Heart left ventricle (tissue), 16 donors: Measurements from ENCODE around the gene CEP112. TPM values are rescaled to one million over a fixed set of nuclear protein-coding genes. Genes with fewer than 3 reads are reported as not detected.

Experiments
- ATAC-seq, 4 donors: fragments of 200-7000 bp; cut with Tn5 transposase; one replicate each; pipeline ENCODE4 v1.9.1; 2020 to 2022; ENCODE audit warnings: moderate library complexity in 4 of 4, mild to moderate bottlenecking in 3 of 4, moderate number of reproducible peaks in 1 of 4
- DNase-seq, 5 donors: peaks; one replicate each; pipeline ENCODE4 v3.0.0-alpha.2; 2020
- H3K27ac ChIP-seq, 12 donors: fragments of 200-600 bp; sonication (generic) in 4 of 12; one replicate each; pipeline versions ENCODE4 v1.5.0 to v1.8.0; 2016 to 2022; ENCODE audit warnings: mild to moderate bottlenecking in 2 of 12
- H3K27me3 ChIP-seq, 9 donors: fragments of 200-600 bp; sonication (generic) in 2 of 9; one replicate each; pipeline versions ENCODE4 v1.5.1 to v1.8.0; 2016 to 2022; ENCODE audit warnings: mild to moderate bottlenecking in 3 of 9
- H3K36me3 ChIP-seq, 9 donors: fragments of 200-600 bp; sonication (generic) in 2 of 9; one replicate each; pipeline versions ENCODE4 v1.5.0 to v1.8.0; 2018 to 2022; ENCODE audit warnings: mild to moderate bottlenecking in 2 of 9
- H3K4me1 ChIP-seq, 12 donors: fragments of 200-600 bp; sonication (generic) in 4 of 12; one replicate each; pipeline versions ENCODE4 v1.5.0 to v1.8.0; 2016 to 2022; ENCODE audit warnings: mild to moderate bottlenecking in 3 of 12
- H3K4me3 ChIP-seq, 12 donors: fragments of 200-600 bp; sonication (generic) in 4 of 12; one replicate each; pipeline versions ENCODE4 v1.5.0 to v1.8.0; 2017 to 2022; ENCODE audit warnings: mild to moderate bottlenecking in 9 of 12, moderate library complexity in 4 of 12
- H3K9me3 ChIP-seq, 12 donors: fragments of 200-600 bp; sonication (generic) in 4 of 12; one replicate each; pipeline versions ENCODE4 v1.5.0 to v1.8.0; 2016 to 2022; ENCODE audit warnings: mild to moderate bottlenecking in 1 of 12
- CTCF ChIP-seq, 12 donors: fragments of 200-600 bp; sonication (generic) in 4 of 12; IDR thresholded peaks; one replicate each; pipeline versions ENCODE4 v1.5.0 to v1.8.0; 2018 to 2022; ENCODE audit warnings: antibody characterized with exemption in 12 of 12, mild to moderate bottlenecking in 5 of 12
- POLR2A ChIP-seq, 2 donors: fragments of 450-650 bp; IDR thresholded peaks; one replicate each; pipeline ENCODE4 v1.6.1; 2017; ENCODE audit warnings: antibody characterized with exemption in 2 of 2, mild to moderate bottlenecking in 2 of 2, moderate library complexity in 2 of 2
- WGBS, 4 donors: extraction: QIAGEN DNeasy Blood & Tissue Kit in 2 of 4; methylation state at CpG; one replicate each; pipeline versions ENCODE4 v1.1.5 to v1.1.7; 2013 to 2018; 5-methylcytosine and 5-hydroxymethylcytosine counted together
- intact Hi-C, 10 donors: fragments of 100-400 bp; cut with DNase I; formaldehyde crosslinking; loops; one replicate each; pipeline versions ENCODE4 v1.11.1 to v1.14.2; 2022
- polyA plus RNA-seq, 2 donors: library from polyadenylated mRNA; stranded (reverse); fragments of 200-250 nt; gene quantifications; one replicate each; pipeline ENCODE4 v1.2.3, GENCODE V29; 2013
- total RNA-seq, 9 donors: library from RNA; depleted of rRNA in 2 of 9; stranded (reverse); fragments of >200 nt in 2 of 9; fragmentation: NEBNext Ultra II Directional in 3 of 9; extraction: Animal tissue kit (Norgen Biotek cat#: 25700) in 3 of 9; gene quantifications; one replicate each; pipeline versions ENCODE4 v1.1.0 to v1.2.4, GENCODE V29; 2016 to 2023
- donor health status: ischemic (EF 13 %, LVEDD 7.1; RV severe dilation, severe dysfunction).
- donor health status: healthy with polysubstance abuse.
- donor health status: DM: no; HTN: yes; CAD: no.
- donor health status: DM: no; HTN: no; CAD: no.
- donor health status: ischemic (EF 25% LVEDD 6.9; RV normal size, moderate dysfunction).
- donor health status: ischemic (EF 25% LVEDD 5.7; RV mildly dilated, moderate dysfunction).
- donor health status: healthy.
- donor health status: DM: yes; HTN: yes; CAD: no.
- donor health status: ischemic (EF 35%, LVEDD 5.7; RV mildly dilated, moderate dysfunction).
- donor health status: nonischemic (EF 11% LVEDD 7.7; RV severe dilation, severe dysfunction).
- donor health status: DM: yes; HTN: yes; CAD: no.
- donor health status: PGD.
- donor health status: ischemic (EF 29% LVEDD 5.4; RV normal size, mild dysfunction).
- donor health status: nonischemic (EF 23%, LVEDD 6.1; RV moderate dilation, normal function).

The CEP112 gene
- total and polyA plus RNA-seq, 11 donors = 5.5 to 28.3 (median 14.3) TPM

- Histone ChIP-seq H3K9me3 (no peaks in the 10 kb centered on the region), H3K27ac (no peak overlapping the region), H3K4me3 (no peak overlapping the region), H3K36me3 (peaks cover 0 to 9% (median 0%) of the 10 kb centered on the region in 9 donors), H3K4me1 (no peaks in the 10 kb centered on the region), H3K27me3 (no peaks in the 10 kb centered on the region)
- no peak for TF ChIP-seq POLR2A (IDR thresholded peaks at IDR 0.05)
- TF ChIP-seq CTCF (IDR thresholded peaks at IDR 0.05) = no peak
- ATAC-seq (no peak), DNase-seq (no peak)
- intact Hi-C loops = no loop called here
- 92 to 100% (median 95%) methylated on average over 2 of the region's 2 CpGs for WGBS, 4 donors
Observed at GRCh38 chr17:66143657-66144282, 48.2 kb downstream of the CEP112 start.

GRCh38 chr17:66142428-66142827 is 49.5 kb downstream of the CEP112 start:
- Histone ChIP-seq H3K9me3 (peaks cover 0 to 7% (median 0%) of the 10 kb centered on the region in 12 donors), H3K4me1 (no peaks in the 10 kb centered on the region), H3K27ac (no peak overlapping the region), H3K36me3 (peaks cover 0 to 19% (median 0%) of the 10 kb centered on the region in 9 donors), H3K27me3 (no peaks in the 10 kb centered on the region), H3K4me3 (no peak overlapping the region)
- ATAC-seq = no peak
- WGBS, 4 donors = 90 to 96% (median 95%) methylated on average over 7 of the region's 7 CpGs
- TF ChIP-seq POLR2A (IDR thresholded peaks at IDR 0.05) (no peak), CTCF (IDR thresholded peaks at IDR 0.05) (no peak)
- intact Hi-C loops = no loop called here
- no peak for DNase-seq

GRCh38 chr17:66138120-66138519 is 53.8 kb downstream of the CEP112 start:
- peaks cover 0 to 14% (median 0%) of the 10 kb centered on the region in 12 donors for H3K9me3 ChIP-seq
- no peak for ATAC-seq
- 85 to 87% (median 87%) methylated on average over 3 of the region's 3 CpGs for WGBS, 4 donors
- H3K4me3 ChIP-seq = no peak overlapping the region
- H3K36me3 ChIP-seq = peaks cover 0 to 29% (median 0%) of the 10 kb centered on the region in 9 donors
- H3K27ac ChIP-seq = no peak overlapping the region
- DNase-seq = no peak
- TF ChIP-seq POLR2A (IDR thresholded peaks at IDR 0.05) (no peak), CTCF (IDR thresholded peaks at IDR 0.05) (no peak)
- H3K27me3 ChIP-seq = no peaks in the 10 kb centered on the region
- intact Hi-C loops = no loop called here
- no peaks in the 10 kb centered on the region for H3K4me1 ChIP-seq

GRCh38 chr17:66135896-66136295 is 56.0 kb downstream of the CEP112 start:
- TF ChIP-seq POLR2A (IDR thresholded peaks at IDR 0.05) = no peak
- TF ChIP-seq CTCF (IDR thresholded peaks at IDR 0.05) = no peak
- no peak for DNase-seq
- Histone ChIP-seq H3K4me1 (no peaks in the 10 kb centered on the region), H3K9me3 (peaks cover 0 to 14% (median 0%) of the 10 kb centered on the region in 12 donors), H3K36me3 (peaks cover 0 to 34% (median 0%) of the 10 kb centered on the region in 9 donors), H3K27me3 (no peaks in the 10 kb centered on the region), H3K4me3 (no peak overlapping the region), H3K27ac (no peak overlapping the region)
- intact Hi-C loops = no loop called here
- no peak for ATAC-seq
- 94 to 99% (median 98%) methylated on average over 3 of the region's 3 CpGs for WGBS, 4 donors
